Stomach smooth muscle (tissue), 2 donors: ENCODE measurements around the gene FDPS.

Experiments
- H3K27ac ChIP-seq: one replicate; pipeline ENCODE4 v1.7.0; 2013; ENCODE audit warnings: mild to moderate bottlenecking, low read length, inconsistent platforms
- H3K27me3 ChIP-seq, 2 donors: one replicate each; pipeline ENCODE4 v1.7.0; 2013; ENCODE audit warnings: low read length in 2 of 2; ENCODE audit not compliant: insufficient read depth in 2 of 2, control insufficient read depth in 1 of 2
- H3K36me3 ChIP-seq, 2 donors: one replicate each; pipeline ENCODE4 v1.7.0; 2013; ENCODE audit warnings: low read length in 2 of 2; ENCODE audit not compliant: control insufficient read depth in 2 of 2, insufficient read depth in 2 of 2
- H3K4me1 ChIP-seq: one replicate; pipeline ENCODE4 v1.7.0; 2013; ENCODE audit warnings: low read length; ENCODE audit not compliant: control insufficient read depth, insufficient read depth
- H3K4me3 ChIP-seq, 2 donors: one replicate each; pipeline ENCODE4 v1.7.0; 2013; ENCODE audit warnings: low read length in 2 of 2
- H3K9ac ChIP-seq, 2 donors: one replicate each; pipeline ENCODE4 v1.7.0; 2013; ENCODE audit warnings: low read length in 2 of 2, mild to moderate bottlenecking in 1 of 2
- H3K9me3 ChIP-seq, 2 donors: one replicate each; pipeline ENCODE4 v1.7.0; 2013; ENCODE audit warnings: low read length in 2 of 2; ENCODE audit not compliant: control insufficient read depth in 2 of 2
- donor health status: healthy.
- donor health status: Pancreatic carcinoma.

FDPS gene

DNA sequence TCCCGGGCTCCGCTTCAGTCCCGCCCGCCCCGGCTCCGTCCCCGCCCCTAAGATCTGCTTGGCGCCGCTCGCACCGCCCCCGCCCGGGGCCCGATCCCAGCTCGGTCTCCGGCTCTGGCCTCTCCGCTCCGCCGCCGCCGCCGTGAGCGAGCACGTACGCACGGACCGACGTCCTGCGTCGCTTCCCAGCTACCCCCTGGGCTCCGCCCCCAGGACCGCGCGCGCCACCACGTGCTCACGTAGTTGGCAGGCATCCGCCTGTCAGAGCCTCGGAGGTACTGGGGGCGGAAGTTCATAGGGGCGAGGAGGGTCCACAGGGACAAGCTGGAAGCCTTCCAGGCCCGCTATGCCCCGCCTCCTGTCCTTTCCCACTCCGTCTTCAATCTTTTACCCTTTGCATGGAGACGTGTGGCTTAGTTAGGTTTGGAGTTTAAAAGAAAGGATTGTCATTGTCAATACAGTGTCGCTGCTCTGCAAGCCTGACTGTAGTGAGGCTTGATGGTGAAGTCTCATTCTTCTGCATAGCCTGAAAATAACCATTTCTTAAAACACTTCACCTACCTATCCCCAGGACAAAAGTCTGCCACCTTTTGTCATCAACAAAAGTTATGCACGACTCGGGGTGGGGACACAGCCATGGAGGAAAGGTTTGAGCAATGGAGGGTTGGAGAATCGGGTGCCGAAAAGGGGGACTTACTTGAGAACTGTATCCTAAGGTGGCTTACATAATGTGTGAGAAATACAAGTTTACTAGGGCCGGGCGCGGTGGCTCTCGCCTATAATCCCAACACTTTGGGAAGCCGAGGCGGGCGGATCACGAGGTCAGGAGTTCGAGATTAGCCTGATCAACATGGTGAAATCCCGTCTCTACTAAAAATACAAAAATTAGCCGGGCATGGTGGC is 35.1 kb upstream of the FDPS start, which contains the start of gene CLK2:
Gene CLK2 (minus strand): TSS at position 162 of the 903 bp plus-strand sequence. CDS start 2,527 bp downstream, outside the sequence.
- Histone ChIP-seq H3K36me3 (peaks cover 19 to 20% of the 10 kb centered on the region in 2 donors), H3K4me3 (peak within 1 kb of the TSS; percentile 87 to 89), H3K27me3 (no peaks in the 10 kb centered on the region), H3K9me3 (no peaks in the 10 kb centered on the region), H3K9ac (peak within 1 kb of the TSS; percentile 79 to 81), H3K4me1 (peaks cover 33% of the 10 kb centered on the region), H3K27ac (peak within 1 kb of the TSS; percentile 80)

DNA sequence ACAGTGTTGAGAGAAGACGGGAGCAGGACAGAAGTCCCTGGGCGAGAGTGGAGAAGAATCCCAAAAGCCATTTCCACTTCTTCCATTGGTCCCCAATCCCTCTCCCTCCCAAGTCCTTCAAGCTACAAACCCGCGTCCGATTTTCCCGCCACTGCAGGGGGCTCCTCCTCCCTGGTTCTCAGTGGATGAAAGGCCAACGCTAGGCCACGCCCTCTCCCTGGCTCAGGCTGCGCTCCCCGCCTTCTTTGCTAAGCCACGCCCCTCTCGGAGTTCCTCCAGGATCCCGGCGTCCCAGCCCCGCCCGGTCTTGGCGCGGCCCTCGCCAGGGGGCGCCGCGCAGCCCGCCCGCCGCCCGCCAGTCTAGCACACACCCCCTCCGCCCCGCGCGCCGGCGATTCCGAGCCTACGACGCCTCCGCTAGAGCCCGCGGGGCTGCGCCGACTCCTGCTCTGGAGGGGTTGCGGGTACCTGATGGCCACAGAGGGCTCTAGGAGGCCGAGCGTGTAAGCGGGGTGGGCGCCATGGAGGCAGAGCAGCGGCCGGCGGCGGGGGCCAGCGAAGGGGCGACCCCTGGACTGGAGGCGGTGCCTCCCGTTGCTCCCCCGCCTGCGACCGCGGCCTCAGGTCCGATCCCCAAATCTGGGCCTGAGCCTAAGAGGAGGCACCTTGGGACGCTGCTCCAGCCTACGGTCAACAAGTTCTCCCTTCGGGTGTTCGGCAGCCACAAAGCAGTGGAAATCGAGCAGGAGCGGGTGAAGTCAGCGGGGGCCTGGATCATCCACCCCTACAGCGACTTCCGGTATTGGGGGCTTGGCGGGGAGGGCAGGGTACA is 31.4 kb upstream of the FDPS start, which contains the start of gene HCN3:
Gene HCN3 (plus strand): TSS at position 394 of the 832 bp plus-strand sequence. CDS start 128 bp downstream, at position 522.
- no peak within 1 kb of the TSS for H3K27ac ChIP-seq
- peak within 1 kb of the TSS; percentile 36 to 82 for H3K4me3 ChIP-seq
- no peaks in the 10 kb centered on the region for H3K27me3 ChIP-seq
- H3K9me3 ChIP-seq: no peaks in the 10 kb centered on the region
- no peaks in the 10 kb centered on the region for H3K36me3 ChIP-seq
- peak within 1 kb of the TSS in 1 of 2 donors; percentile 68 for H3K9ac ChIP-seq
- peaks cover 26% of the 10 kb centered on the region for H3K4me1 ChIP-seq

DNA sequence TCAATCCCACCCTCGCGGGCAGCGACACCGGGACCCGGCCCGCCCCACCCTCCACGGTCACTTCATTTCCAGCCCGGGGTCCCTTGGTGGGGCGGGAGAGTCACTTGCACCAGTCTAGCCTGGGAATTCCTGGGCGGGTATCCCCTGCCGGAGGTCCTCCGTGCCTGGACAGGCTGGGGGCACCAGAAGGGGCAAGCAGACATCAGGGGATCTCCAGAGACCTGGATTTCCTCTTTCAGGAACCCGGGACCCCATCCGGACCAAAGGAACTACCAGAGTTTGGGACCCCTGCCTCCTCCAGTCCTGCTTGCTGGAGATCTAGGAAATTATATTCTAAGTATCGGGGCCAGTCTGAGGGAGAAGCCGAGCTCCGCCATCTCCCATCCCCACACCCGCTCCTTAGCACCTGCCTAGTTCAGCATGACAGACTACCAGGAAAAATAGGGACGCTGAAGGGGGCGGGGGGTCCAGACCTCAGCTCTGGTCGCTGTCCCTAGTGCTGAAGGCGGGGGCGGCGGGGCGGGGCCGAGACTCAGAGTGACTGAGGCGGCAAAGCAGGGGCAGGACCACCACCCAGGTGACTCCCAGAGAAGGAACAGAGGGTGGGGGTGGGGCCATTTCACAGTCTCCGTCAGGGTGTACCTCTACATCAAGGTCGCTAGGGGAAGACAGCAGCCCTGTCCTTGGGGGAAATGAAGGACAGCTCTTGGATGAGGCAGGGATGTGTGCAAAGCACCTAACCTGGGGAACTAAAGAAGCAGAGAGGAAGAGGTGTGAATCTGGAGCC is 30.6 kb upstream of the FDPS start:
- Histone ChIP-seq H3K9ac (peak overlapping the region in 1 of 2 donors; percentile 68), H3K36me3 (no peaks in the 10 kb centered on the region), H3K4me3 (peak overlapping the region; percentile 36 to 82), H3K4me1 (peaks cover 21% of the 10 kb centered on the region), H3K9me3 (no peaks in the 10 kb centered on the region), H3K27ac (no peak overlapping the region), H3K27me3 (no peaks in the 10 kb centered on the region)

DNA sequence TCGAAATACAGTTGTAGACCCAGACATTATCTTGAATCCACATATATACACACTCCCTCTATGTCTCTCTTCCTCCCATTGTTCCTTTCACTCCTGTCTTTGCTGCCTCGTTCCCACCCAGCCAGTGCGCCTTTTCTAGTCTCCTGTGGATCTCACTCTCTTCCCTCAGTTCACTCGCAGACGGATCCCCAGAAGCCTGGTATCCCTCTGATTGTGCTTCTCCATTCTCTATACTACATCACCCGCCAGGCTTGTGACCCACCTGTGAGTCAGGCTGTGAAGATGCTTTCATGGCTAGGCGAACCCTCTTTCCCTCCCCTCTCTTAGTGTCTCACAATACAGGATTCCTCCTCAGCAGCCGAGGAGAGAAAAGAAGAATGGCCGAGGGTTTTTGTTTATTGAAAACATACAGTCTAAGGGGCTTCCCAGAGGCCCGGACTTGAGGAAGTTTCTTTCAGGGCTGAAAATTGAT is 29.9 kb upstream of the FDPS start:
- Histone ChIP-seq H3K36me3 (no peaks in the 10 kb centered on the region), H3K9ac (no peak overlapping the region), H3K27ac (no peak overlapping the region), H3K4me1 (peaks cover 19% of the 10 kb centered on the region), H3K4me3 (peak overlapping the region in 1 of 2 donors; percentile 7), H3K9me3 (no peaks in the 10 kb centered on the region), H3K27me3 (no peaks in the 10 kb centered on the region)

DNA sequence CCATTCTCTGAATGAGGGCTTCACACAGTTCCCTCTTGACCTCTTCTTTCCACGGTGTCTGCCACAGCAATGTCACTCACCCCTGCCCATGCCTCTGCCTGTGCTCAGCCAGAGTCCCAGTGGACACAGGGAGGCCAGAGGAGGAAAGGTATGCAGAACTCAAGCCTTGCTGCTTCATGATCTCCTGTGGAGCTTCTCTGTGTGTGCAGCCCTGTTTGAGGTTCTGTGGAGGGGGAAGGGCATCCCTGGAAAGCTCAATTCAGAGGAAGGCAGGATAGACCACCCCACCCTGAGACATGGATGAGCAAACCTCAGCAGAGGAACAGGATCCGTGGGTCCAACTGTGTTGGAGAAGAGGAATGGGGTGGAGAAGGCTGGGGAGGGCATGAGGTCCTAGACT is 29.4 kb upstream of the FDPS start:
- Histone ChIP-seq H3K4me3 (no peak overlapping the region), H3K27me3 (no peaks in the 10 kb centered on the region), H3K9me3 (no peaks in the 10 kb centered on the region), H3K4me1 (peaks cover 17% of the 10 kb centered on the region), H3K27ac (no peak overlapping the region), H3K36me3 (no peaks in the 10 kb centered on the region), H3K9ac (no peak overlapping the region)

DNA sequence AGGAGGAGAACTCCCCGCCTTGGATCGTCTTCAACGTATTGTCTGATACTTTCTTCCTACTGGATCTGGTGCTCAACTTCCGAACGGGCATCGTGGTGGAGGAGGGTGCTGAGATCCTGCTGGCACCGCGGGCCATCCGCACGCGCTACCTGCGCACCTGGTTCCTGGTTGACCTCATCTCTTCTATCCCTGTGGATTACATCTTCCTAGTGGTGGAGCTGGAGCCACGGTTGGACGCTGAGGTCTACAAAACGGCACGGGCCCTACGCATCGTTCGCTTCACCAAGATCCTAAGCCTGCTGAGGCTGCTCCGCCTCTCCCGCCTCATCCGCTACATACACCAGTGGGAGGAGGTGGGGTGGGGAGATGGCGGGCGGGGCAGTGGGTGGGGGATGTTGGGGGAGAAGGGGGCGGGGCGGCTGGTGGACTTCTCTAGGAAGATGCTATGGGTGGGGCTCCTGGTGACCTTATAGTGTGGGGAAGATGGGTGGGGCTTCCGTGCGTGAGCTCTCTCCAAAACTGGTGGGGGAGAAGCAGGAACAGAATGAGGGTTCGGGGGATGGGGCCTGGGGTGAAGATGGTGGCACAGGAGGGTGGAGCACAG is 26.1 kb upstream of the FDPS start:
- H3K9me3 ChIP-seq: no peaks in the 10 kb centered on the region
- peaks cover 10% of the 10 kb centered on the region for H3K4me1 ChIP-seq
- no peaks in the 10 kb centered on the region for H3K27me3 ChIP-seq
- no peaks in the 10 kb centered on the region for H3K36me3 ChIP-seq
- no peak overlapping the region for H3K4me3 ChIP-seq
- no peak overlapping the region for H3K27ac ChIP-seq
- no peak overlapping the region for H3K9ac ChIP-seq

DNA sequence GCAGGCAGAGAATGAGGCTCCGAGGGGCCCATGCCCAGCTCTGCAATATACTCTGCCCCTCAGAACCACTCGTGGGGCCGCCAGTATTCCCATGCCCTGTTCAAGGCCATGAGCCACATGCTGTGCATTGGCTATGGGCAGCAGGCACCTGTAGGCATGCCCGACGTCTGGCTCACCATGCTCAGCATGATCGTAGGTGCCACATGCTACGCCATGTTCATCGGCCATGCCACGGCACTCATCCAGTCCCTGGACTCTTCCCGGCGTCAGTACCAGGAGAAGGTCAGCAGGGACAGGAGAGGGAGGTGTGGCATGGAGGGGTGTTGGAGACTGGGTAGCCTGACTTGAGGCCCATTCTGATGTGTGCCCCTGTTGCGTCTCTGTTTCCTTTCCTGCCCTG is 24.2 kb upstream of the FDPS start:
- Histone ChIP-seq H3K4me3 (no peak overlapping the region), H3K36me3 (no peaks in the 10 kb centered on the region), H3K27ac (no peak overlapping the region)

DNA sequence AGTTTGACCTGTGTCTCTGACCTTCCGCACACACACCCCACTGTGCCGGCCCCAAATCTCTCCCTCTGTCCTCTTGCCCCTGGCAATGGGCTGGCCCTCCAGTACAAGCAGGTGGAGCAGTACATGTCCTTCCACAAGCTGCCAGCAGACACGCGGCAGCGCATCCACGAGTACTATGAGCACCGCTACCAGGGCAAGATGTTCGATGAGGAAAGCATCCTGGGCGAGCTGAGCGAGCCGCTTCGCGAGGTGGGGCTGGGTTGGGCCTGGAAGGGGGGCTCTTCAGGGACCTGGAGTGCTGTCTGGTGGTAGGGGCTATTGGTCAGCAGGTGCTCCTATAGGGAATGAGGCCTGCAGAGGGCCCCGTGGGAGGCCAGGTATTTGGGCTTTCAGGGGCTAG is 23.6 kb upstream of the FDPS start:
- no peaks in the 10 kb centered on the region for H3K9me3 ChIP-seq
- H3K9ac ChIP-seq: no peak overlapping the region
- H3K4me3 ChIP-seq: no peak overlapping the region
- H3K4me1 ChIP-seq: no peaks in the 10 kb centered on the region
- H3K36me3 ChIP-seq: no peaks in the 10 kb centered on the region
- no peaks in the 10 kb centered on the region for H3K27me3 ChIP-seq
- no peak overlapping the region for H3K27ac ChIP-seq

More for the DNA sequence above, 24.2 kb upstream of the FDPS start:
- Histone ChIP-seq H3K9me3 (no peaks in the 10 kb centered on the region), H3K27me3 (no peaks in the 10 kb centered on the region), H3K4me1 (no peaks in the 10 kb centered on the region), H3K9ac (no peak overlapping the region)

DNA sequence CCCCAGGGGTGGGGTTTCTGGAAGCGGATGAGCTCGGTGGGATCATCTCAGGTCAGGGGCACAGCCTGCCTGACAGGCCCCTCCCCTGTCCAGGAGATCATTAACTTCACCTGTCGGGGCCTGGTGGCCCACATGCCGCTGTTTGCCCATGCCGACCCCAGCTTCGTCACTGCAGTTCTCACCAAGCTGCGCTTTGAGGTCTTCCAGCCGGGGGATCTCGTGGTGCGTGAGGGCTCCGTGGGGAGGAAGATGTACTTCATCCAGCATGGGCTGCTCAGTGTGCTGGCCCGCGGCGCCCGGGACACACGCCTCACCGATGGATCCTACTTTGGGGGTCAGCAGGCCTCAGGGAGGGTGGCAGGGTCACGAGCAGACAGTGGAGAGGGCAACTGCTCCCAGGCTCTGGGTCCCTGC is 23.0 kb upstream of the FDPS start:
- Histone ChIP-seq H3K36me3 (no peaks in the 10 kb centered on the region), H3K4me1 (no peaks in the 10 kb centered on the region), H3K4me3 (no peak overlapping the region), H3K9ac (no peak overlapping the region), H3K9me3 (no peaks in the 10 kb centered on the region), H3K27ac (no peak overlapping the region), H3K27me3 (no peaks in the 10 kb centered on the region)

DNA sequence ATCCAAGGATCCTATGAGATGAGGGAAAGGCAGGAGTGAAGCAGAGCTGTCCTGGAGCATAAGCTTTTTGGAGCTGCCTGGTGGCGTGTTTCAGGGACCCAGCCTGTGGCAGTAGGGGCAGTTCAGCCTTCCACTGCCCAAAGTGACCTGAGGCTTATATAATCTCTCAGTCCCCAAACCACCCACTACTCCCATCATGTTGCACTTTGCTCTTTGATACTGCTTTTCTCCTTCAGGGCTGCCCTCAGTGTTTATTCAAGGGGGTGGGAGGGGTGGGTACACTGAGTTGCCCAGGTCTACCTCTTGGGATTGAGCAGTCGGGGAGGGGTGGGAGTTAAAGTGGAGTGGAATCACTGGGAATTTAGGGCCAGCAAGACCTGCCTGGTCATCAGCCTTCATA is 22.1 kb upstream of the FDPS start:
- Histone ChIP-seq H3K36me3 (no peaks in the 10 kb centered on the region), H3K9me3 (no peaks in the 10 kb centered on the region), H3K4me1 (no peaks in the 10 kb centered on the region), H3K9ac (no peak overlapping the region), H3K4me3 (no peak overlapping the region), H3K27ac (no peak overlapping the region), H3K27me3 (no peaks in the 10 kb centered on the region)
